Measurements from ENCODE around the gene TMPRSS7. TPM values are rescaled to one million over a fixed set of nuclear protein-coding genes. Genes with fewer than 3 reads are reported as not detected.

The TMPRSS7 gene
- total RNA-seq, 1 experiment from 2014 or later: not detected

DNA sequence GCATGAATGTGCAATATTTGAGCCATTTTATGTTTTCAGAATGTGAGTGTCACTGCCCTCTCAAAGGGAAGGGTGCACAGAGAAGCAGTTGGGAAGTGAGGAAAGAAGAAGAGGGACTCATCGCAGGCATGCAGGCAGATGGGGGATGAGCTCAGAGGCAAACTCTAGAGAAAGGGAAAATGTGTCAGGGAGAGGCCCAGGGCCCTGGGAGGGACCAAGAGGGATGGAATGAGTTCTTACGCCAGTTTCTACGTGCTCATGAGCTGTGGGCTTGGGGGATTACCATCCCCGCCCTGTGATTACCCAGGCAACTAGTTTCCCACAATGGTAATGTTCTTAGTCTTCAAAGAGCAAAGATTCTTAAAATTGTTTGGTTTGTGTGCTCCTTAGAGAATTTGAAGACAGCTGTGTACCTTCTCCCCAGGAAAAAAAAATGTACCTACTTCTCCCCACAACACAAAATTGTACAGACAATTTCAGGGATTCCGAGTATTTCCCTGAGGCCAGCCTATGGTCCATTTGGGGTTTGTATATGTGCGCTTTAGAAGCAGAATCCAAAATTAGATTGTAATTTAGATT lies 80.7 kb downstream of the TMPRSS7 start:
- CTCF ChIA-PET: no interaction called here
- H3K9me3 Mint-ChIP-seq (ENCODE audit: low read depth, unreplicated experiment): no peaks in the 10 kb centered on the region
- TF ChIP-seq, protein P1, sequence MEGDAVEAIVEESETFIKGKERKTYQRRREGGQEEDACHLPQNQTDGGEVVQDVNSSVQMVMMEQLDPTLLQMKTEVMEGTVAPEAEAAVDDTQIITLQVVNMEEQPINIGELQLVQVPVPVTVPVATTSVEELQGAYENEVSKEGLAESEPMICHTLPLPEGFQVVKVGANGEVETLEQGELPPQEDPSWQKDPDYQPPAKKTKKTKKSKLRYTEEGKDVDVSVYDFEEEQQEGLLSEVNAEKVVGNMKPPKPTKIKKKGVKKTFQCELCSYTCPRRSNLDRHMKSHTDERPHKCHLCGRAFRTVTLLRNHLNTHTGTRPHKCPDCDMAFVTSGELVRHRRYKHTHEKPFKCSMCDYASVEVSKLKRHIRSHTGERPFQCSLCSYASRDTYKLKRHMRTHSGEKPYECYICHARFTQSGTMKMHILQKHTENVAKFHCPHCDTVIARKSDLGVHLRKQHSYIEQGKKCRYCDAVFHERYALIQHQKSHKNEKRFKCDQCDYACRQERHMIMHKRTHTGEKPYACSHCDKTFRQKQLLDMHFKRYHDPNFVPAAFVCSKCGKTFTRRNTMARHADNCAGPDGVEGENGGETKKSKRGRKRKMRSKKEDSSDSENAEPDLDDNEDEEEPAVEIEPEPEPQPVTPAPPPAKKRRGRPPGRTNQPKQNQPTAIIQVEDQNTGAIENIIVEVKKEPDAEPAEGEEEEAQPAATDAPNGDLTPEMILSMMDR (IDR thresholded peaks at IDR 0.05; ENCODE audit: unreplicated experiment): no peak
- no peaks in the 10 kb centered on the region for H3K27me3 Mint-ChIP-seq (ENCODE audit: unreplicated experiment)
- H3K4me3 Mint-ChIP-seq (ENCODE audit: low read depth, unreplicated experiment): no peak overlapping the region
- intact Hi-C loops (cut with micrococcal nuclease; ENCODE audit: unreplicated experiment): no loop called here
- H3K27ac Mint-ChIP-seq (ENCODE audit: unreplicated experiment): no peak overlapping the region
- H3K4me1 Mint-ChIP-seq (ENCODE audit: low read depth, unreplicated experiment): no peaks in the 10 kb centered on the region
- DNase-seq: no peak
- H3K36me3 Mint-ChIP-seq (ENCODE audit: insufficient read depth, unreplicated experiment): peaks cover 29% of the 10 kb centered on the region
- no TSS peak for BruUV-seq (replicated peaks)

GRCh38 chr3:112115806-112116383 lies 81.4 kb downstream of the TMPRSS7 start:
- Mint-ChIP-seq H3K27ac (ENCODE audit: unreplicated experiment) (no peak overlapping the region), H3K27me3 (ENCODE audit: unreplicated experiment) (no peaks in the 10 kb centered on the region), H3K4me3 (ENCODE audit: low read depth, unreplicated experiment) (no peak overlapping the region), H3K36me3 (ENCODE audit: insufficient read depth, unreplicated experiment) (peaks cover 29% of the 10 kb centered on the region), H3K9me3 (ENCODE audit: low read depth, unreplicated experiment) (no peaks in the 10 kb centered on the region), H3K4me1 (ENCODE audit: low read depth, unreplicated experiment) (no peaks in the 10 kb centered on the region)
- BruUV-seq (replicated peaks): no TSS peak
- CTCF ChIA-PET: no interaction called here
- DNase-seq: no peak
- TF ChIP-seq, protein P1 (IDR thresholded peaks at IDR 0.05; ENCODE audit: unreplicated experiment): no peak
- intact Hi-C loops (cut with micrococcal nuclease; ENCODE audit: unreplicated experiment): no loop called here

GRCh38 chr3:112116748-112117186 lies 82.2 kb downstream of the TMPRSS7 start:
- Mint-ChIP-seq H3K4me1 (ENCODE audit: low read depth, unreplicated experiment) (no peaks in the 10 kb centered on the region), H3K27me3 (ENCODE audit: unreplicated experiment) (no peaks in the 10 kb centered on the region), H3K36me3 (ENCODE audit: insufficient read depth, unreplicated experiment) (peaks cover 23% of the 10 kb centered on the region), H3K4me3 (ENCODE audit: low read depth, unreplicated experiment) (no peak overlapping the region), H3K27ac (ENCODE audit: unreplicated experiment) (no peak overlapping the region), H3K9me3 (ENCODE audit: low read depth, unreplicated experiment) (no peaks in the 10 kb centered on the region)
- no peak for DNase-seq
- TF ChIP-seq, protein P1 (IDR thresholded peaks at IDR 0.05; ENCODE audit: unreplicated experiment): no peak
- no TSS peak for BruUV-seq (replicated peaks)
- CTCF ChIA-PET: interaction anchor here (0.6 kb wide), 1 partner anchor 196 kb away, joined by 3 read pairs; no protein-coding TSS in a partner anchor
- intact Hi-C loops (cut with micrococcal nuclease; ENCODE audit: unreplicated experiment): no loop called here

- TF ChIP-seq, protein P1 (IDR thresholded peaks at IDR 0.05; ENCODE audit: unreplicated experiment): no peak
- BruUV-seq (replicated peaks): no TSS peak
- CTCF ChIA-PET: interaction anchor here (0.6 kb wide), 1 partner anchor 196 kb away, joined by 3 read pairs; no protein-coding TSS in a partner anchor
- H3K36me3 Mint-ChIP-seq (ENCODE audit: insufficient read depth, unreplicated experiment): peaks cover 23% of the 10 kb centered on the region
- H3K27ac Mint-ChIP-seq (ENCODE audit: unreplicated experiment): no peak overlapping the region
- no peaks in the 10 kb centered on the region for H3K27me3 Mint-ChIP-seq (ENCODE audit: unreplicated experiment)
- no peaks in the 10 kb centered on the region for H3K4me1 Mint-ChIP-seq (ENCODE audit: low read depth, unreplicated experiment)
- no peaks in the 10 kb centered on the region for H3K9me3 Mint-ChIP-seq (ENCODE audit: low read depth, unreplicated experiment)
- H3K4me3 Mint-ChIP-seq (ENCODE audit: low read depth, unreplicated experiment): no peak overlapping the region
- no peak for DNase-seq
- intact Hi-C loops (cut with micrococcal nuclease; ENCODE audit: unreplicated experiment): no loop called here
Observed at GRCh38 chr3:112117415-112117814, 82.9 kb downstream of the TMPRSS7 start.
